ENCODE data around the gene ITPR3. TPM values are rescaled to one million over a fixed set of nuclear protein-coding genes. Genes with fewer than 3 reads are reported as not detected.

The ITPR3 gene
- polyA plus RNA-seq, 1 of the 3 experiments (the other 2 are of a cell fraction): 8.1 TPM

DNA sequence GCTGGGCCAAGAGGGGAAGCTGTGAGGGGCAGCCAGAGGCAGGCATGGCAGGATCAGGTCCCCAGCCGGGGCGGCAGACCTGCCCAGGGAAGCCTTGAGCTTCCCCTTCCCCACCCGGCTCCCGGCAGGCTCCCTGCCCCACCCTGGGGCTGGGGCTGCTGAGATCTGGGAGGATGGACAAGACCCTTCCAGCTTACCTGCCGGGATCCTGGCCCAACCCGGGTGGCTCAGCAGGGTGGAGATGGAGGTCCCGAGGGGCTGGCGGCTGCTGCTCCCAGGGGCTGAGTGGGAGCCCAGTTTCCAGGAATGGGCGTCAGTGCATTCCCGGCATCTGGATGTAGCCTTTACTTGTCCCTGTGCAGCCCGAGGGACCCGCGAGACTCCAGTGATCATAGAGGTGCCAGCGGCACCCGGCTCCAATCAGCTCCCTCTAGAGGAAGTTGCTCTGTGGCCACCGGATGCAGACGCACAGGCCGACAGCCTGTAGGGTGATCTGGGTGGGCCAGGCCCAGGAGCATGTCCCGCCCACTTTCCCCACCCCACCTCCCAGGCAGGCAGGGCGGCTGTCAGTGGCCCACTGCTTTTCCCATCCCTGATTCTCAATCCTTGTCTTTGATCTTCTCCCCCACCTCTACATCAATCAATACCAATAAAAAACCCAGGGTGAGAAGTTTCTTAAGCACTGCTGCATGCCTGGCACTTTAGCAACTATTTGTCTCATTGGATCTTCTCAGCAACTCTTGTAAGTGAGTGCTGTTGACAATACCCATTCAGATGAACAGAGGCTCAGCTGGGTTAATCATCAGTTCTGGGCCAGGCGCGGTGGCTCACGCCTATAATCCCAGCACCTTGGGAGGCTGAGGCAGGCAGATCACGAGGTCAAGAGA is 41.1 kb upstream of the ITPR3 start, which contains the start of gene BAK1:
Gene BAK1 (minus strand): TSS at position 449 of the 887 bp plus-strand sequence. CDS start 2,672 bp downstream, outside the sequence.
- WGBS (ENCODE audit: low lambda C conversion rate): 41% methylated on average over 6 of the region's 24 CpGs
- POLR2A ChIA-PET: interaction anchor here (0.8 to 1.3 kb wide), 5 partner anchors 9 to 131 kb away, joined by 3 to 4 read pairs (median 3); partner anchors contain the start of genes UQCC2 and ZBTB9

More for the DNA sequence above, 41.1 kb upstream of the ITPR3 start, which contains the start of gene BAK1:
- H3K4me3 ChIP-seq (ENCODE audit: low read depth in 2 of 2, low read length in 1 of 2): peak within 1 kb of the TSS; percentile 81 to 93
- peak within 1 kb of the TSS; percentile 56 to 64; a peak in 3 of 4 replicates for H3K27ac ChIP-seq (ENCODE audit: low read depth in 2 of 2, low read length in 1 of 2)
- TF ChIP-seq CHD2 (IDR thresholded peaks at IDR 0.05; ENCODE audit: low read length, partially characterized antibody): peak; percentile 90
- TF ChIP-seq POLR2AphosphoS5 (IDR thresholded peaks at IDR 0.05; ENCODE audit: low read depth, low read length): peak; percentile 71
- 0 out of 2 replicates have a peak, but pooled peaks have one; percentile 15 for TF ChIP-seq YY1 (IDR thresholded peaks at IDR 0.05; ENCODE audit: low read depth)
- peak; percentile 22; the same call in 1 of the 2 replicates for TF ChIP-seq NRF1 (IDR thresholded peaks at IDR 0.05; ENCODE audit: low read depth, low read length)
- TF ChIP-seq FOXM1 (IDR thresholded peaks at IDR 0.05; ENCODE audit: low read depth): no peak
- peak; percentile 36; the same call in 1 of the 2 replicates for TF ChIP-seq RAD21 (IDR thresholded peaks at IDR 0.05; ENCODE audit: low read length)
- 0 out of 2 replicates have a peak, but pooled peaks have one; percentile 20 for TF ChIP-seq SMC3 (IDR thresholded peaks at IDR 0.05; ENCODE audit: low read depth, low read length)
- TF ChIP-seq, protein P1, sequence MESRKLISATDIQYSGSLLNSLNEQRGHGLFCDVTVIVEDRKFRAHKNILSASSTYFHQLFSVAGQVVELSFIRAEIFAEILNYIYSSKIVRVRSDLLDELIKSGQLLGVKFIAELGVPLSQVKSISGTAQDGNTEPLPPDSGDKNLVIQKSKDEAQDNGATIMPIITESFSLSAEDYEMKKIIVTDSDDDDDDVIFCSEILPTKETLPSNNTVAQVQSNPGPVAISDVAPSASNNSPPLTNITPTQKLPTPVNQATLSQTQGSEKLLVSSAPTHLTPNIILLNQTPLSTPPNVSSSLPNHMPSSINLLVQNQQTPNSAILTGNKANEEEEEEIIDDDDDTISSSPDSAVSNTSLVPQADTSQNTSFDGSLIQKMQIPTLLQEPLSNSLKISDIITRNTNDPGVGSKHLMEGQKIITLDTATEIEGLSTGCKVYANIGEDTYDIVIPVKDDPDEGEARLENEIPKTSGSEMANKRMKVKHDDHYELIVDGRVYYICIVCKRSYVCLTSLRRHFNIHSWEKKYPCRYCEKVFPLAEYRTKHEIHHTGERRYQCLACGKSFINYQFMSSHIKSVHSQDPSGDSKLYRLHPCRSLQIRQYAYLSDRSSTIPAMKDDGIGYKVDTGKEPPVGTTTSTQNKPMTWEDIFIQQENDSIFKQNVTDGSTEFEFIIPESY (IDR thresholded peaks at IDR 0.05; ENCODE audit: borderline replicate concordance, low read depth): 0 out of 2 replicates have a peak, but pooled peaks have one; percentile 36
- TF ChIP-seq, protein P2, sequence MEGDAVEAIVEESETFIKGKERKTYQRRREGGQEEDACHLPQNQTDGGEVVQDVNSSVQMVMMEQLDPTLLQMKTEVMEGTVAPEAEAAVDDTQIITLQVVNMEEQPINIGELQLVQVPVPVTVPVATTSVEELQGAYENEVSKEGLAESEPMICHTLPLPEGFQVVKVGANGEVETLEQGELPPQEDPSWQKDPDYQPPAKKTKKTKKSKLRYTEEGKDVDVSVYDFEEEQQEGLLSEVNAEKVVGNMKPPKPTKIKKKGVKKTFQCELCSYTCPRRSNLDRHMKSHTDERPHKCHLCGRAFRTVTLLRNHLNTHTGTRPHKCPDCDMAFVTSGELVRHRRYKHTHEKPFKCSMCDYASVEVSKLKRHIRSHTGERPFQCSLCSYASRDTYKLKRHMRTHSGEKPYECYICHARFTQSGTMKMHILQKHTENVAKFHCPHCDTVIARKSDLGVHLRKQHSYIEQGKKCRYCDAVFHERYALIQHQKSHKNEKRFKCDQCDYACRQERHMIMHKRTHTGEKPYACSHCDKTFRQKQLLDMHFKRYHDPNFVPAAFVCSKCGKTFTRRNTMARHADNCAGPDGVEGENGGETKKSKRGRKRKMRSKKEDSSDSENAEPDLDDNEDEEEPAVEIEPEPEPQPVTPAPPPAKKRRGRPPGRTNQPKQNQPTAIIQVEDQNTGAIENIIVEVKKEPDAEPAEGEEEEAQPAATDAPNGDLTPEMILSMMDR (IDR thresholded peaks at IDR 0.05): peak; percentile 52
- TF ChIP-seq MXI1 (IDR thresholded peaks at IDR 0.05; ENCODE audit: low read depth, low read length): peak; percentile 73; the same call in 1 of the 2 replicates
- TF ChIP-seq, protein P3, sequence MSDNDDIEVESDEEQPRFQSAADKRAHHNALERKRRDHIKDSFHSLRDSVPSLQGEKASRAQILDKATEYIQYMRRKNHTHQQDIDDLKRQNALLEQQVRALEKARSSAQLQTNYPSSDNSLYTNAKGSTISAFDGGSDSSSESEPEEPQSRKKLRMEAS (IDR thresholded peaks at IDR 0.05; ENCODE audit: low read depth): peak; percentile 66
- peak; percentile 83 for TF ChIP-seq GABPA (IDR thresholded peaks at IDR 0.05; ENCODE audit: low read depth)
- TF ChIP-seq TEAD4 (IDR thresholded peaks at IDR 0.05; ENCODE audit: borderline replicate concordance, insufficient read depth): no peak
- no peak; the same call in 1 of the 2 replicates for TF ChIP-seq FOXJ3 (CRISPR knock-in tag; IDR thresholded peaks at IDR 0.05)
- no peak for TF ChIP-seq SIN3A (IDR thresholded peaks at IDR 0.05; ENCODE audit: borderline replicate concordance, low read depth, low read length)
- TF ChIP-seq TAF1 (IDR thresholded peaks at IDR 0.05; ENCODE audit: borderline replicate concordance, low read depth, low read length): peak; percentile 72
- peaks cover 2 to 17% of the 10 kb centered on the region in 2 experiments for H3K36me3 ChIP-seq (replicated peaks in 1 of 2; ENCODE audit: control insufficient read depth in 1 of 2, insufficient read depth in 2 of 2, low read length in 1 of 2)
- H4K20me1 ChIP-seq (ENCODE audit: insufficient read depth): no peaks in the 10 kb centered on the region
- H3K79me2 ChIP-seq (ENCODE audit: insufficient read depth): peaks cover 25% of the 10 kb centered on the region
- H2AFZ ChIP-seq (ENCODE audit: low read depth): peak within 1 kb of the TSS; percentile 90
- DNase-seq: peak; percentile 97
- H3K27me3 ChIP-seq (ENCODE audit: insufficient read depth): no peaks in the 10 kb centered on the region
- H3K9me3 ChIP-seq: no peaks in the 10 kb centered on the region
- peaks cover 0 to 11% of the 10 kb centered on the region in 2 experiments; a peak in 1 of 4 replicates for H3K4me1 ChIP-seq (ENCODE audit: control insufficient read depth in 1 of 2, insufficient read depth in 2 of 2, low read depth in 1 of 2, low read length in 1 of 2)
- CTCF ChIA-PET: interaction anchor here (0.6 to 2.4 kb wide), 12 partner anchors 10 to 575 kb away, joined by 3 to 11 read pairs (median 4); partner anchors contain the start of gene UQCC2
- peak within 1 kb of the TSS; percentile 94 for H3K9ac ChIP-seq
- H3F3A ChIP-seq (replicated peaks; ENCODE audit: insufficient read depth): no peaks in the 10 kb centered on the region
- peak within 1 kb of the TSS; percentile 99 for H3K4me2 ChIP-seq
- H3K9me2 ChIP-seq: no peaks in the 10 kb centered on the region
